GM23248 (cell line): ENCODE measurements around the gene MEGF9. TPM values are rescaled to one million over a fixed set of nuclear protein-coding genes. Genes with fewer than 3 reads are reported as not detected.

Experiments
- DNase-seq: peaks from one replicate; pipeline ENCODE4 v3.0.0-alpha.2; 2015
- H2AFZ ChIP-seq: fragments of 200-600 bp; sonication (generic); 2 replicates; pipeline ENCODE4 v1.6.1; 2016; ENCODE audit warnings: antibody characterized with exemption
- H3F3A ChIP-seq: fragments of 200-600 bp; sonication (generic); 2 replicates; pipeline ENCODE4 v1.6.1; 2016; ENCODE audit warnings: mild to moderate bottlenecking, antibody characterized with exemption, mixed run types; ENCODE audit not compliant: insufficient read depth
- H3K27ac ChIP-seq: fragments of 200-600 bp; sonication (generic); 2 replicates; pipeline ENCODE4 v1.5.1; 2016; ENCODE audit warnings: mild to moderate bottlenecking
- H3K27me3 ChIP-seq: fragments of 200-600 bp; sonication (generic); replicated peaks from 2 replicates; pipeline ENCODE4 v1.6.1; 2016; ENCODE audit warnings: mild to moderate bottlenecking; ENCODE audit not compliant: insufficient read depth
- H3K36me3 ChIP-seq: fragments of 200-600 bp; sonication (generic); 2 replicates; pipeline ENCODE4 v1.6.1; 2016; ENCODE audit warnings: low read depth, mild to moderate bottlenecking
- H3K4me1 ChIP-seq: fragments of 200-600 bp; sonication (generic); 2 replicates; pipeline ENCODE4 v1.6.1; 2016; ENCODE audit warnings: mild to moderate bottlenecking; ENCODE audit not compliant: insufficient read depth
- H3K4me2 ChIP-seq: fragments of 200-600 bp; sonication (generic); one replicate; pipeline ENCODE4 v1.6.1; 2016; ENCODE audit warnings: mild to moderate bottlenecking; ENCODE audit not compliant: unreplicated experiment
- H3K4me3 ChIP-seq: fragments of 200-600 bp; sonication (generic); 2 replicates; pipeline ENCODE4 v1.5.1; 2016; ENCODE audit warnings: mild to moderate bottlenecking
- H3K79me2 ChIP-seq: fragments of 200-600 bp; sonication (generic); 2 replicates; pipeline ENCODE4 v1.6.1; 2016; ENCODE audit warnings: mild to moderate bottlenecking; ENCODE audit not compliant: insufficient read depth
- H3K9ac ChIP-seq: fragments of 200-600 bp; sonication (generic); 2 replicates; pipeline ENCODE4 v1.6.1; 2016; ENCODE audit warnings: mild to moderate bottlenecking
- H3K9me2 ChIP-seq: fragments of 200-600 bp; sonication (generic); 2 replicates; pipeline ENCODE4 v1.6.1; 2016; ENCODE audit warnings: mixed run types, mild to moderate bottlenecking, moderate library complexity; ENCODE audit not compliant: insufficient read depth
- H3K9me3 ChIP-seq: fragments of 200-600 bp; sonication (generic); one replicate; pipeline ENCODE4 v1.6.1; 2017; ENCODE audit warnings: low read depth
- H4K20me1 ChIP-seq: fragments of 200-600 bp; sonication (generic); 2 replicates; pipeline ENCODE4 v1.6.0; 2016; ENCODE audit not compliant: insufficient read depth
- EZH2 ChIP-seq: fragments of 200-600 bp; sonication (generic); IDR thresholded peaks from 2 replicates; pipeline ENCODE4 v1.6.1; 2018; ENCODE audit warnings: antibody characterized with exemption, mild to moderate bottlenecking; ENCODE audit not compliant: insufficient read depth, poor library complexity, severe bottlenecking
- EZH2phosphoT487 ChIP-seq: fragments of 200-600 bp; sonication (generic); IDR thresholded peaks from 2 replicates; pipeline ENCODE4 v1.6.1; 2018; ENCODE audit warnings: antibody characterized with exemption, moderate library complexity, mild to moderate bottlenecking, low read depth; ENCODE audit not compliant: insufficient read depth
- WGBS, 2 experiments: methylation state at CpG; one replicate each; pipeline ENCODE4 v1.1.6; 2015 to 2017; ENCODE audit warnings: low lambda C conversion rate in 2 of 2, low coverage in 1 of 2; ENCODE audit errors: missing lambda C conversion rate in 2 of 2; 5-methylcytosine and 5-hydroxymethylcytosine counted together
- in situ Hi-C: fragments of 300-500 bp; cut with MboI; formaldehyde crosslinking; loops from 2 replicates; pipeline ENCODE4 v1.15.0; 2020
- polyA plus RNA-seq: library from polyadenylated mRNA; unstranded; fragments of >200 nt; fragmentation: Nextera tagmentation; extraction: Ambion mirVana; gene quantifications from 2 replicates; pipeline ENCODE4 v1.2.1, GENCODE V29; 2016
- total RNA-seq: library from RNA; depleted of rRNA; stranded (reverse); fragments of >200 nt; shearing (Covaris generic); gene quantifications from 2 replicates; pipeline ENCODE4 v1.2.3, GENCODE V29; 2014

Gene MEGF9
- total and polyA plus RNA-seq, 2 experiments from 2014 or later = 2.1 to 3.8 TPM

DNA sequence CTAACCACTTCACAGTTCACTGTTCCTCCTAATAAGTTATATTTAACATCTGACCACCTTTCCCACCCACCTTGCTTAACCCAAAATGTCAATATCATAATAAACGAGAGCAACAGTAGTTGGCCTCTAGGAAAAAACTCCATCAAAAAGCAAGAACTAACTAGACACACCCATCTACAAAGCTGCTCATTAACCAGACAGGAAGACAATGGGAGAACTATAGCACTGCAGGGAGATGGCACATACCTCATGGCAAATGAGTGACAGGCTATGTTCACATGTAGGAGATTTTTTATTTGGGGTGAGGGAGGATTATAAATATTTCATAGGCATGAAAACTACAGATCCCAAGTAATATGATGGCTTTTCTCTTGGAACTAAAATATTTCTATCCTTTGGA lies 110.7 kb downstream of the MEGF9 start:
- H3F3A ChIP-seq = no peaks in the 10 kb centered on the region
- no peak overlapping the region for H3K4me3 ChIP-seq
- no peaks in the 10 kb centered on the region for H3K9me3 ChIP-seq
- in situ Hi-C loops = no loop called here
- H3K27ac ChIP-seq = no peak overlapping the region
- H3K36me3 ChIP-seq = no peaks in the 10 kb centered on the region
- H3K9ac ChIP-seq = no peak overlapping the region
- WGBS, 2 experiments = 91 to 100% methylated on average over 1 of the region's 1 CpG
- no peaks in the 10 kb centered on the region for H3K79me2 ChIP-seq
- peaks cover 7% of the 10 kb centered on the region; the same call in 1 of the 2 replicates for H3K4me1 ChIP-seq
- no peaks in the 10 kb centered on the region for H3K9me2 ChIP-seq
- H4K20me1 ChIP-seq = no peaks in the 10 kb centered on the region
- no peak overlapping the region for H3K4me2 ChIP-seq
- DNase-seq = no peak
- H3K27me3 ChIP-seq = no peaks in the 10 kb centered on the region
- TF ChIP-seq EZH2 = no peak
- no peak for TF ChIP-seq EZH2phosphoT487
- H2AFZ ChIP-seq = no peak overlapping the region

DNA sequence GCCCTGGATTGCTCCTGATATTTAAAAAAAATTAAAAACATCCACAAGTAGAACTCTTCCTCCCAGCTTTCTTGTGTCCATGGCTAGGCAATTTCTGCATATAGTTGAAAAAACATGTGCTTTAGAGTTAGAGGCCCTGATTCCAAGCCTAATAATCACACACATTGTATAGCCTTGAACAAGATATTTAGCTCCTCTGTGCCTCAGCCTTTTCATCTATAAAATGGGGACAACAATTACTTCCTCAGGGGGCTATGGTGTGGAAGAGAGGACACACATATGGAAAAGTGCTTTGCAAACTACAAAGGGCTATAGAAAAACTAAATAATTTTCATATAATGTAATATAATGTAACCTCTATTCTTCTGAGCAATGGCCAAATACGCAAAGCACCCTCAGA lies 111.3 kb downstream of the MEGF9 start:
- no peak for TF ChIP-seq EZH2phosphoT487
- no peak for TF ChIP-seq EZH2
- Histone ChIP-seq H3K36me3 (no peaks in the 10 kb centered on the region), H3K4me2 (no peak overlapping the region), H3K4me1 (0 out of 2 replicates have a peak, but pooled peaks cover 2% of the 10 kb centered on the region), H3K9me2 (no peaks in the 10 kb centered on the region), H3K9ac (no peak overlapping the region), H3K79me2 (no peaks in the 10 kb centered on the region), H3K27me3 (no peaks in the 10 kb centered on the region), H3K27ac (no peak overlapping the region), H2AFZ (no peak overlapping the region), H3K9me3 (no peaks in the 10 kb centered on the region), H4K20me1 (no peaks in the 10 kb centered on the region), H3F3A (no peaks in the 10 kb centered on the region), H3K4me3 (no peak overlapping the region)
- in situ Hi-C loops = no loop called here
- DNase-seq = no peak
- 100% methylated on average over 1 of the region's 1 CpG for WGBS, 2 experiments

DNA sequence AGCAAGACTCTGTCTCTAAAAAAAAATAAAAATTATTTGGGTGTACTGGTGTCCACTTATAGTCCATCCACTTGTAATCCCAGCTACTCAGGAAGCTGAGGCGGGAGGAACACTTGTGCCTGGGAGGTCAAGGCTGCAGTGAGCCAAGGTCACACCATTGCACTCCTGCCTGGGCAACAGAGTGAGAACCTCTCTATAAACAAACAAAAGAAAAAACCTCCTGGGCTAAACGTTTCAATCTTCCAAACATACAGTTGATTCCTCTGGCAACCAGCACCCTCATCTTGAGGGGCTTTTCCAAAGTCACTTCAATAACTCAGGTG lies 120.4 kb downstream of the MEGF9 start:
- no peak overlapping the region for H3K9ac ChIP-seq
- in situ Hi-C loops = loop anchor here (10.0 kb wide), 1 partner anchor 59 kb away; no protein-coding TSS in a partner anchor
- H2AFZ ChIP-seq = no peak overlapping the region
- WGBS, 2 experiments = 74 to 78% methylated on average over 2 of the region's 2 CpGs
- DNase-seq = no peak
- no peaks in the 10 kb centered on the region for H3K79me2 ChIP-seq
- H3K27me3 ChIP-seq = no peaks in the 10 kb centered on the region
- no peaks in the 10 kb centered on the region for H3K36me3 ChIP-seq
- H3K4me3 ChIP-seq = no peak overlapping the region
- TF ChIP-seq EZH2phosphoT487 = no peak
- no peak for TF ChIP-seq EZH2
- H3K9me3 ChIP-seq = no peaks in the 10 kb centered on the region
- H4K20me1 ChIP-seq = no peaks in the 10 kb centered on the region
- no peak overlapping the region for H3K4me2 ChIP-seq
- no peak overlapping the region for H3K27ac ChIP-seq
- H3K4me1 ChIP-seq = no peaks in the 10 kb centered on the region
- no peaks in the 10 kb centered on the region for H3F3A ChIP-seq
- no peaks in the 10 kb centered on the region for H3K9me2 ChIP-seq

DNA sequence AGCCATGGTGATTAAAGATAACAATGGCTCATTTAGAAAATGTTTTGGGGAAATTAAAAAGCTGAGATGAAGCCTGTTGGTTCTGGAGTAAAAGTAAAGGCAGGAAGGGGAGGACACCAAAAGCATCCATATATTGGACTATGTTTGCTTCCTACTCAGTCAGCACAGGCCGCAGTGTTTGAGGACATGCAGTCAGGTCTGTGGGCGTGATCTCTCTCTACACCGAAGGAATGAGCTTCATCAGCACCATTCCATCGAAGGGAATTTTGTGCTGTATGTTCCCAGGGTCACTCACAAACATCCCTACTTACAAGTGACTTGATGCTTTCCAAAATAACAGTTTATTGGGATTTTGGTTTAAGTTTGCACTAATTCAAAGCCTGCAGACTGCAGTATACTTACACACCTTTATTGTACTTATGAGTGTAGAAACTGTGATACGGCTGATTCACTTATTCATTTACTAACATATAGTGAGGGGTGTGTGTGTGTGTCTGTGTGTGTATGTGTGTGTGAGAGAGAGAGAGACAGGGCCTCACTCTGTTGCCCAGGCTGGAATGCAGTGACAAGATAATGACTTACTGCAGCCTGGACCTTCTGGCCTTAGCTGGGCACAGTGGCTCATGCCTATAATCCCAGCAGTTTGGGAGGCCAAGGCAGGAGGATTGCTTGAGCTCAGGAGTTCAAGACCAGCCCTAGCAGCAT lies 120.9 kb downstream of the MEGF9 start:
- H3K4me2 ChIP-seq = no peak overlapping the region
- no peaks in the 10 kb centered on the region for H3K36me3 ChIP-seq
- H3K9me2 ChIP-seq = no peaks in the 10 kb centered on the region
- in situ Hi-C loops = loop anchor here (10.0 kb wide), 1 partner anchor 59 kb away; no protein-coding TSS in a partner anchor
- no peaks in the 10 kb centered on the region for H3K27me3 ChIP-seq
- H3K9me3 ChIP-seq = no peaks in the 10 kb centered on the region
- 80 to 85% methylated on average over 5 of the region's 5 CpGs for WGBS, 2 experiments
- no peak overlapping the region for H3K27ac ChIP-seq
- no peak overlapping the region for H3K4me3 ChIP-seq
- DNase-seq = no peak
- no peaks in the 10 kb centered on the region for H3K79me2 ChIP-seq
- H3F3A ChIP-seq = no peaks in the 10 kb centered on the region
- TF ChIP-seq EZH2phosphoT487 (no peak), EZH2 (no peak)
- H2AFZ ChIP-seq = no peak overlapping the region
- no peaks in the 10 kb centered on the region for H3K4me1 ChIP-seq
- H3K9ac ChIP-seq = no peak overlapping the region
- H4K20me1 ChIP-seq = no peaks in the 10 kb centered on the region
